ENCODE results near the gene EFNA1. TPM values are rescaled to one million over a fixed set of nuclear protein-coding genes. Genes with fewer than 3 reads are reported as not detected.

EFNA1 gene, protein sequence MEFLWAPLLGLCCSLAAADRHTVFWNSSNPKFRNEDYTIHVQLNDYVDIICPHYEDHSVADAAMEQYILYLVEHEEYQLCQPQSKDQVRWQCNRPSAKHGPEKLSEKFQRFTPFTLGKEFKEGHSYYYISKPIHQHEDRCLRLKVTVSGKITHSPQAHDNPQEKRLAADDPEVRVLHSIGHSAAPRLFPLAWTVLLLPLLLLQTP
- not detected in 2 replicates for total RNA-seq (2014; rRNA removed; shearing (Covaris generic))
- not detected in 2 replicates for total RNA-seq (2022)
- percentile 17 among the genes with signal in this experiment for Bru-seq, nascent RNA
- not detected for BruChase-seq, experiment 1, labeled RNA remaining after a 6-hour chase
- percentile 21 among the genes with signal in this experiment for BruChase-seq, experiment 2, labeled RNA remaining after a 2-hour chase
- long read RNA-seq, result 0 reads

DNA sequence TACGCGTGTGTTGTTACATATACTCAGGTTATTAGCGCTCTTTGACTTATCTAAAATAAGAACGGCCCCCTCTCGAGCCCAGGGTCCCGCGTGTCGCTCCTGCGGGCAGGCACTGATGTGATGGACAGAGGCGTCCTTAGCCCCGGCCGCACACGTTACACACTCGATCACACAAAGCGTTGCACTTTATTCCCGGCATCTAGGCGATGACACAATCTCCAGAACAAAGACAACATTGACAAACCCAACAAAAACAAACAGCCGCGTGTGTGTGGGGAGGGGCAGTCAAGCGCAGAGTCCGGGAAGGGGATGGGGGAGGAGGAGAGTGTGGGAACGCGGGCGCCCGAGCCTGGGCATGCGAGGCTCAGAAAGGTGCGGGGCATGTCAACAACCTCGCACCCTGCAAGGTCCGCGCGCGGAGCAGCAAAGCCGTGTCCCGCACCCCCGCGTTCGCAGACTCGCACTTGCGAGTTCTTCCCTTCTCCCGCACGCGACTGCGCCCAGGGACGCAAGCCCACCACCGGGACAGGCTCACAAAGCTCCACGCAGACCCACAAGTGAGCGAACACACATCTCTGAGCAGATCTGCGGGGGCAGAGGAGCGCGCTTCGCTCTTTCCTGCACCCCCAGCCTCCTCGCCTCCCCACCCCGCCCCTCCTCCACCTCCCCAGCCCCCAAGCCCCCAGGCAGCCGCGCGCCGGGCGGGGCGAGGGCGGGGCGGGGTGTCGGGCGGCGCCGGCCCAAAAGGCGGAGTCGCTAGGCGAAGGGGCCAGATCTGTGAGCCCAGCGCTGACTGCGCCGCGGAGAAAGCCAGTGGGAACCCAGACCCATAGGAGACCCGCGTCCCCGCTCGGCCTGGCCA, at the start of gene EFNA1:
EFNA1 (plus strand) TSS at position 772 of the 862 bp plus-strand sequence. CDS start 102 bp downstream, outside the sequence.
- BruUV-seq (replicated peaks), result no TSS peak
- no peaks in the 10 kb centered on the region for H3K9me3 ChIP-seq (ENCODE audit: low read length)
- H3K4me3 ChIP-seq (ENCODE audit: low read depth, low read length, poor library complexity, severe bottlenecking), result no peak within 1 kb of the TSS
- no peak within 1 kb of the TSS for H3K27ac ChIP-seq (ENCODE audit: low read depth, low read length, poor library complexity, severe bottlenecking)
- no peak for DNase-seq (ENCODE audit: low spot score)
- H3K4me2 ChIP-seq (ENCODE audit: low read length), result no peak within 1 kb of the TSS; the same call in 1 of the 2 replicates
- H3K36me3 ChIP-seq (ENCODE audit: insufficient read depth, low read length), result no peaks in the 10 kb centered on the region
- H2AFZ ChIP-seq (ENCODE audit: low read length), result no peak within 1 kb of the TSS
- peaks cover 4% of the 10 kb centered on the region for H3K4me1 ChIP-seq (ENCODE audit: insufficient read depth, low read length, poor library complexity, severe bottlenecking)
- H3K9me2 ChIP-seq (ENCODE audit: insufficient read depth, low read length), result no peaks in the 10 kb centered on the region
- no peaks in the 10 kb centered on the region for H3K79me2 ChIP-seq (ENCODE audit: insufficient read depth, low read depth, low read length)
- TF ChIP-seq, protein P1, sequence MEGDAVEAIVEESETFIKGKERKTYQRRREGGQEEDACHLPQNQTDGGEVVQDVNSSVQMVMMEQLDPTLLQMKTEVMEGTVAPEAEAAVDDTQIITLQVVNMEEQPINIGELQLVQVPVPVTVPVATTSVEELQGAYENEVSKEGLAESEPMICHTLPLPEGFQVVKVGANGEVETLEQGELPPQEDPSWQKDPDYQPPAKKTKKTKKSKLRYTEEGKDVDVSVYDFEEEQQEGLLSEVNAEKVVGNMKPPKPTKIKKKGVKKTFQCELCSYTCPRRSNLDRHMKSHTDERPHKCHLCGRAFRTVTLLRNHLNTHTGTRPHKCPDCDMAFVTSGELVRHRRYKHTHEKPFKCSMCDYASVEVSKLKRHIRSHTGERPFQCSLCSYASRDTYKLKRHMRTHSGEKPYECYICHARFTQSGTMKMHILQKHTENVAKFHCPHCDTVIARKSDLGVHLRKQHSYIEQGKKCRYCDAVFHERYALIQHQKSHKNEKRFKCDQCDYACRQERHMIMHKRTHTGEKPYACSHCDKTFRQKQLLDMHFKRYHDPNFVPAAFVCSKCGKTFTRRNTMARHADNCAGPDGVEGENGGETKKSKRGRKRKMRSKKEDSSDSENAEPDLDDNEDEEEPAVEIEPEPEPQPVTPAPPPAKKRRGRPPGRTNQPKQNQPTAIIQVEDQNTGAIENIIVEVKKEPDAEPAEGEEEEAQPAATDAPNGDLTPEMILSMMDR (conservative IDR thresholded peaks at IDR 0.05; ENCODE audit: low read length), result no peak
- no peak for TF ChIP-seq EZH2phosphoT487 (IDR thresholded peaks at IDR 0.05; ENCODE audit: borderline replicate concordance, low read depth, low read length)
- H4K20me1 ChIP-seq (ENCODE audit: insufficient read depth, low read length), result no peaks in the 10 kb centered on the region
- POLR2A ChIA-PET, result no interaction called here
- intact Hi-C loops (cut with micrococcal nuclease; ENCODE audit: unreplicated experiment), result no loop called here
- CTCF ChIA-PET (ENCODE audit: unreplicated experiment), result no interaction called here

DNA sequence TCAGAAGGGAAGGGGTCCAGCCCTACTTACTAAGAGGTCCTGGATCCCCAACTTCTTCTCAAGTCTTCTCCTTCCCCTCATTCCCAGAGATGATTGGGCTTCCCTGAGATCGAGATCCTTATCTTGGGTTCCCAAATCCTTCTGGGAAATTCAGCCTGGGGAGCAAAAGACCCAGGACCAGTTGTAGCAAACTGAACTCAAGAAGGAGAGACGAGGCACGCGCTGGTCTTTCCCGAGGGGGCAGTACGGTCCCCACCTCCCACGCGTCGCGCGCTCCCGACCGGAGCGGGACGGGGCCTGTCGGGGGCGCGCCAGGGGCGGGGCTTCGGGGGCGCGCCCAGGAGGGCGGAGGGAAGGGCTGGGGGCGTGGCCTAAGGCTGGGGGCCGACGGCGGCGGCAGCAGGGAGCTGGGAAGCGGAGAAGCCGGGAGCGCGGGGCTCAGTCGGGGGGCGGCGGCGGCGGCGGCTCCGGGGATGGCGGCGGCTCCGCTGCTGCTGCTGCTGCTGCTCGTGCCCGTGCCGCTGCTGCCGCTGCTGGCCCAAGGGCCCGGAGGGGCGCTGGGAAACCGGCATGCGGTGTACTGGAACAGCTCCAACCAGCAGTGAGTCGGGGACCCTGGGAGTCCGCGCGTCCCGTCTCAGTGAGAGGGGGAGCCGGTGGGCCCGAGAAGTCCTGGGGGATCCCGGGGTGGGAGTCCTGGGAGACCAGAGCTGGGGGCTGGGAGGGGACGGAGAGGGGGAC, 49.0 kb upstream of the EFNA1 start, which contains the start of gene EFNA3:
EFNA3 (plus strand) TSS at position 369 of the 741 bp plus-strand sequence; CDS start at position 474, 105 bp downstream.
- intact Hi-C loops (cut with micrococcal nuclease; ENCODE audit: unreplicated experiment), result no loop called here
- Histone ChIP-seq H2AFZ (ENCODE audit: low read length) (no peak within 1 kb of the TSS), H3K9me3 (ENCODE audit: low read length) (no peaks in the 10 kb centered on the region), H3K9me2 (ENCODE audit: insufficient read depth, low read length) (no peaks in the 10 kb centered on the region), H3K4me3 (ENCODE audit: low read depth, low read length, poor library complexity, severe bottlenecking) (peak within 1 kb of the TSS; percentile 62), H3K27ac (ENCODE audit: low read depth, low read length, poor library complexity, severe bottlenecking) (no peak within 1 kb of the TSS), H4K20me1 (ENCODE audit: insufficient read depth, low read length) (no peaks in the 10 kb centered on the region), H3K79me2 (ENCODE audit: insufficient read depth, low read depth, low read length) (no peaks in the 10 kb centered on the region), H3K36me3 (ENCODE audit: insufficient read depth, low read length) (no peaks in the 10 kb centered on the region), H3K4me1 (ENCODE audit: insufficient read depth, low read length, poor library complexity, severe bottlenecking) (peaks cover 65% of the 10 kb centered on the region), H3K4me2 (ENCODE audit: low read length) (peak within 1 kb of the TSS; percentile 79)
- peak; percentile 63 for DNase-seq (ENCODE audit: low spot score)
- no peak for TF ChIP-seq EZH2phosphoT487 (IDR thresholded peaks at IDR 0.05; ENCODE audit: borderline replicate concordance, low read depth, low read length)
- TF ChIP-seq, protein P1 (conservative IDR thresholded peaks at IDR 0.05; ENCODE audit: low read length), result no peak
- ChIA-PET POLR2A (interaction anchor here (0.6 kb wide), 1 partner anchor 421 kb away, joined by 3 read pairs; no protein-coding TSS in a partner anchor), CTCF (ENCODE audit: unreplicated experiment) (interaction anchor here (0.7 kb wide), 1 partner anchor 90 kb away, joined by 4 read pairs; no protein-coding TSS in a partner anchor)
- no TSS peak for BruUV-seq (replicated peaks)

Data from OCI-LY7 (cell line).